DOHH2 (cell line): ENCODE results near the gene HPS3.

Source experiments
- H3F3A ChIP-seq: fragments of 200-600 bp; sonication (generic), shearing (Covaris generic); 2 replicates; pipeline ENCODE4 v1.6.0; 2016; ENCODE audit warnings: antibody characterized with exemption, mild to moderate bottlenecking; ENCODE audit not compliant: control insufficient read depth, insufficient read depth
- H3K27ac ChIP-seq: fragments of 200-600 bp; sonication (generic); 2 replicates; pipeline ENCODE4 v1.5.1; 2014; ENCODE audit warnings: low read depth, mild to moderate bottlenecking, low read length, moderate library complexity
- H3K27me3 ChIP-seq: fragments of 200-600 bp; sonication (generic); 2 replicates; pipeline ENCODE4 v1.6.1; 2014; ENCODE audit warnings: mild to moderate bottlenecking, low read length, mixed read lengths; ENCODE audit not compliant: control insufficient read depth
- H3K36me3 ChIP-seq: fragments of 200-600 bp; sonication (generic); 2 replicates; pipeline ENCODE4 v1.6.1; 2014; ENCODE audit warnings: mild to moderate bottlenecking, low read length, moderate library complexity, mixed read lengths; ENCODE audit not compliant: control insufficient read depth
- H3K4me1 ChIP-seq: fragments of 200-600 bp; sonication (generic); 2 replicates; pipeline ENCODE4 v1.6.1; 2014; ENCODE audit warnings: mild to moderate bottlenecking, low read length, mixed read lengths; ENCODE audit not compliant: control insufficient read depth
- H3K4me2 ChIP-seq: fragments of 200-600 bp; sonication (generic); 2 replicates; pipeline ENCODE4 v1.6.0; 2014; ENCODE audit warnings: mild to moderate bottlenecking, low read length, moderate library complexity
- H3K4me3 ChIP-seq: fragments of 200-600 bp; sonication (generic); 2 replicates; pipeline ENCODE4 v1.5.1; 2014; ENCODE audit warnings: mild to moderate bottlenecking, low read length, mixed read lengths
- H3K79me2 ChIP-seq: fragments of 200-600 bp; sonication (generic); 2 replicates; pipeline ENCODE4 v1.6.1; 2014; ENCODE audit warnings: mild to moderate bottlenecking, low read length, mixed read lengths; ENCODE audit not compliant: control insufficient read depth
- H3K9me2 ChIP-seq: fragments of 200-600 bp; sonication (generic); replicated peaks from 2 replicates; pipeline ENCODE4 v1.6.1; 2014; ENCODE audit warnings: mild to moderate bottlenecking, low read length, mixed read lengths; ENCODE audit not compliant: control insufficient read depth
- H3K9me3 ChIP-seq: fragments of 200-600 bp; sonication (generic); 2 replicates; pipeline ENCODE4 v1.6.1; 2014; ENCODE audit warnings: antibody characterized with exemption, low read length, mixed read lengths; ENCODE audit not compliant: control insufficient read depth, insufficient read depth
- H4K20me1 ChIP-seq: fragments of 200-600 bp; sonication (generic); 2 replicates; pipeline ENCODE4 v1.6.0; 2014; ENCODE audit warnings: low read depth, mild to moderate bottlenecking, antibody characterized with exemption, low read length, moderate library complexity; ENCODE audit not compliant: control insufficient read depth, insufficient read depth
- EZH2phosphoT487 ChIP-seq: fragments of 200-600 bp; sonication (generic); IDR thresholded peaks from 2 replicates; pipeline ENCODE4 v1.6.1; 2017; ENCODE audit warnings: borderline replicate concordance, mild to moderate bottlenecking, antibody characterized with exemption, low read length, moderate library complexity, mixed read lengths
- TF ChIP-seq, protein P1 (sequence below): fragments of 200-600 bp; sonication (generic); IDR thresholded peaks from one replicate; pipeline ENCODE4 v1.5.1; 2014; ENCODE audit warnings: antibody characterized with exemption, mild to moderate bottlenecking, low read depth, low read length; ENCODE audit not compliant: poor library complexity, severe bottlenecking

Gene HPS3

GRCh38 chr3:149179220-149179619, 49.8 kb downstream of the HPS3 start:
- H3K27ac ChIP-seq: no peak overlapping the region

GRCh38 chr3:149180057-149180573, 50.7 kb downstream of the HPS3 start:
- H3K4me2 ChIP-seq: no peak overlapping the region
- H4K20me1 ChIP-seq: no peaks in the 10 kb centered on the region

More at GRCh38 chr3:149179220-149179619, 49.8 kb downstream of the HPS3 start:
- H3K9me3 ChIP-seq: no peaks in the 10 kb centered on the region
- no peak overlapping the region for H3K4me2 ChIP-seq
- no peaks in the 10 kb centered on the region for H3K9me2 ChIP-seq
- H3K4me3 ChIP-seq: no peak overlapping the region
- no peaks in the 10 kb centered on the region for H3K4me1 ChIP-seq
- no peaks in the 10 kb centered on the region for H3K27me3 ChIP-seq
- no peaks in the 10 kb centered on the region for H4K20me1 ChIP-seq
- H3K79me2 ChIP-seq: no peaks in the 10 kb centered on the region
- peaks cover 1% of the 10 kb centered on the region; the same call in 1 of the 2 replicates for H3K36me3 ChIP-seq
- TF ChIP-seq EZH2phosphoT487: no peak
- TF ChIP-seq, protein P1, sequence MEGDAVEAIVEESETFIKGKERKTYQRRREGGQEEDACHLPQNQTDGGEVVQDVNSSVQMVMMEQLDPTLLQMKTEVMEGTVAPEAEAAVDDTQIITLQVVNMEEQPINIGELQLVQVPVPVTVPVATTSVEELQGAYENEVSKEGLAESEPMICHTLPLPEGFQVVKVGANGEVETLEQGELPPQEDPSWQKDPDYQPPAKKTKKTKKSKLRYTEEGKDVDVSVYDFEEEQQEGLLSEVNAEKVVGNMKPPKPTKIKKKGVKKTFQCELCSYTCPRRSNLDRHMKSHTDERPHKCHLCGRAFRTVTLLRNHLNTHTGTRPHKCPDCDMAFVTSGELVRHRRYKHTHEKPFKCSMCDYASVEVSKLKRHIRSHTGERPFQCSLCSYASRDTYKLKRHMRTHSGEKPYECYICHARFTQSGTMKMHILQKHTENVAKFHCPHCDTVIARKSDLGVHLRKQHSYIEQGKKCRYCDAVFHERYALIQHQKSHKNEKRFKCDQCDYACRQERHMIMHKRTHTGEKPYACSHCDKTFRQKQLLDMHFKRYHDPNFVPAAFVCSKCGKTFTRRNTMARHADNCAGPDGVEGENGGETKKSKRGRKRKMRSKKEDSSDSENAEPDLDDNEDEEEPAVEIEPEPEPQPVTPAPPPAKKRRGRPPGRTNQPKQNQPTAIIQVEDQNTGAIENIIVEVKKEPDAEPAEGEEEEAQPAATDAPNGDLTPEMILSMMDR: no peak
- no peaks in the 10 kb centered on the region for H3F3A ChIP-seq

GRCh38 chr3:149181182-149181581, 51.7 kb downstream of the HPS3 start:
- Histone ChIP-seq H3K4me3 (no peak overlapping the region), H3K9me2 (no peaks in the 10 kb centered on the region), H3K27me3 (peaks cover 2% of the 10 kb centered on the region; the same call in 1 of the 2 replicates), H3K4me2 (no peak overlapping the region), H3K36me3 (no peaks in the 10 kb centered on the region), H3F3A (no peaks in the 10 kb centered on the region), H3K27ac (no peak overlapping the region), H3K4me1 (no peaks in the 10 kb centered on the region), H3K79me2 (no peaks in the 10 kb centered on the region), H4K20me1 (no peaks in the 10 kb centered on the region), H3K9me3 (no peaks in the 10 kb centered on the region)
- no peak for TF ChIP-seq EZH2phosphoT487
- TF ChIP-seq, protein P1: no peak

More at GRCh38 chr3:149180057-149180573, 50.7 kb downstream of the HPS3 start:
- H3K4me1 ChIP-seq: no peaks in the 10 kb centered on the region
- no peaks in the 10 kb centered on the region for H3F3A ChIP-seq
- TF ChIP-seq, protein P1: no peak
- no peak for TF ChIP-seq EZH2phosphoT487
- no peaks in the 10 kb centered on the region for H3K36me3 ChIP-seq
- H3K79me2 ChIP-seq: no peaks in the 10 kb centered on the region
- no peaks in the 10 kb centered on the region for H3K27me3 ChIP-seq
- H3K4me3 ChIP-seq: no peak overlapping the region
- H3K27ac ChIP-seq: no peak overlapping the region
- no peaks in the 10 kb centered on the region for H3K9me3 ChIP-seq
- H3K9me2 ChIP-seq: no peaks in the 10 kb centered on the region
